GM15510 (cell line): ENCODE measurements around the gene FAM228B.

ENCODE experiments used
- POLR2A ChIP-seq: IDR thresholded peaks from 3 replicates; pipeline ENCODE4 v1.6.1; 2011; ENCODE audit warnings: borderline replicate concordance; ENCODE audit not compliant: insufficient read length; ENCODE audit errors: extremely low read depth

The FAM228B gene

GRCh38 chr2:24208490-24208889 lies 85.2 kb downstream of the FAM228B start:
- TF ChIP-seq POLR2A: no peak

- no peak for TF ChIP-seq POLR2A
Observed at GRCh38 chr2:24209389-24210105, 86.3 kb downstream of the FAM228B start.

- no peak for TF ChIP-seq POLR2A
Observed at GRCh38 chr2:24210106-24210455, 86.8 kb downstream of the FAM228B start.

- TF ChIP-seq POLR2A: no peak
Observed at GRCh38 chr2:24210723-24211122, 87.5 kb downstream of the FAM228B start.

GRCh38 chr2:24211408-24211807 lies 88.1 kb downstream of the FAM228B start:
- no peak for TF ChIP-seq POLR2A

- no peak for TF ChIP-seq POLR2A
Observed at GRCh38 chr2:24214880-24215279, 91.6 kb downstream of the FAM228B start.
